Esophagus muscularis mucosa (tissue), 4 donors: ENCODE results near the gene SH3PXD2B. TPM values are rescaled to one million over a fixed set of nuclear protein-coding genes. Genes with fewer than 3 reads are reported as not detected.

Source experiments
- DNase-seq: peaks from one replicate; pipeline ENCODE4 v3.0.0-alpha.2; 2017; ENCODE audit errors: extremely low spot score
- H3K27ac ChIP-seq, 4 donors: fragments of 200-600 bp; sonication (generic); replicated peaks in 1 of 4; 1 replicate in 3 of 4; 2 replicates in 1 of 4; pipeline ENCODE4 v1.5.1; 2016 to 2019; ENCODE audit warnings: mild to moderate bottlenecking in 1 of 4
- H3K27me3 ChIP-seq, 4 donors: fragments of 200-600 bp; sonication (generic); one replicate each; pipeline versions ENCODE4 v1.5.1 to v1.6.0; 2016 to 2019
- H3K36me3 ChIP-seq, 4 donors: fragments of 200-600 bp; sonication (generic); one replicate each; pipeline ENCODE4 v1.5.1; 2016 to 2019
- H3K4me1 ChIP-seq, 4 donors: fragments of 200-600 bp; sonication (generic); one replicate each; pipeline ENCODE4 v1.5.1; 2016 to 2019
- H3K4me3 ChIP-seq, 4 donors: fragments of 200-600 bp; sonication (generic); 1 replicate in 2 of 4; 2 replicates in 2 of 4; pipeline ENCODE4 v1.5.1; 2016 to 2019; ENCODE audit warnings: mild to moderate bottlenecking in 4 of 4, moderate library complexity in 1 of 4
- H3K9me3 ChIP-seq, 4 donors: fragments of 200-600 bp; sonication (generic); 1 replicate in 3 of 4; 2 replicates in 1 of 4; pipeline ENCODE4 v1.5.1; 2016 to 2019
- CTCF ChIP-seq, 3 experiments: fragments of 200-600 bp in 2 of 3; fragments of 450-650 bp in 1 of 3; sonication (generic) in 2 of 3; IDR thresholded peaks; one replicate each; pipeline ENCODE4 v1.5.1; 2017 to 2019; ENCODE audit warnings: antibody characterized with exemption in 3 of 3, mild to moderate bottlenecking in 2 of 3, moderate library complexity in 1 of 3
- EP300 ChIP-seq: sonication (generic); formaldehyde crosslinking; IDR thresholded peaks from one replicate; pipeline ENCODE4 v1.6.1; 2017; ENCODE audit warnings: antibody characterized with exemption
- POLR2A ChIP-seq: fragments of 450-650 bp; IDR thresholded peaks from one replicate; pipeline ENCODE4 v1.6.1; 2017; ENCODE audit warnings: antibody characterized with exemption, moderate library complexity, mild to moderate bottlenecking, low read depth
- POLR2AphosphoS5 ChIP-seq, 2 donors: sonication (generic); formaldehyde crosslinking; IDR thresholded peaks; one replicate each; pipeline ENCODE4 v1.6.1; 2017; ENCODE audit warnings: antibody characterized with exemption in 2 of 2
- WGBS: methylation state at CpG from one replicate; pipeline ENCODE4 v1.1.5; 2018; 5-methylcytosine and 5-hydroxymethylcytosine counted together
- intact Hi-C: fragments of 100-400 bp; cut with DNase I; formaldehyde crosslinking; loops from one replicate; pipeline ENCODE4 v1.15.1; 2023
- total RNA-seq, 4 donors: library from RNA; depleted of rRNA; stranded (reverse); fragments of >200 nt; gene quantifications; one replicate each; pipeline versions ENCODE4 v1.1.0 to v1.2.1, GENCODE V29; 2016

SH3PXD2B gene
- total RNA-seq, 4 donors from 2014 or later: 41.5 to 66.5 (median 49.2) TPM

GRCh38 chr5:172444626-172445365 is 9.5 kb downstream of the SH3PXD2B start:
- DNase-seq: no peak
- no peak for TF ChIP-seq POLR2AphosphoS5 (IDR thresholded peaks at IDR 0.05)
- no peak for TF ChIP-seq POLR2A
- TF ChIP-seq EP300: no peak
- no peak for TF ChIP-seq CTCF (IDR thresholded peaks at IDR 0.05)
- Histone ChIP-seq H3K36me3 (peaks cover 0 to 7% (median 0%) of the 10 kb centered on the region in 4 donors), H3K27ac (peak overlapping the region; percentile 75 to 80 (median 78)), H3K27me3 (no peaks in the 10 kb centered on the region), H3K4me1 (peaks cover 40 to 85% (median 82%) of the 10 kb centered on the region in 4 donors), H3K4me3 (no peak overlapping the region), H3K9me3 (no peaks in the 10 kb centered on the region)
- intact Hi-C loops: no loop called here
- WGBS: 64% methylated on average over 8 of the region's 8 CpGs

DNA sequence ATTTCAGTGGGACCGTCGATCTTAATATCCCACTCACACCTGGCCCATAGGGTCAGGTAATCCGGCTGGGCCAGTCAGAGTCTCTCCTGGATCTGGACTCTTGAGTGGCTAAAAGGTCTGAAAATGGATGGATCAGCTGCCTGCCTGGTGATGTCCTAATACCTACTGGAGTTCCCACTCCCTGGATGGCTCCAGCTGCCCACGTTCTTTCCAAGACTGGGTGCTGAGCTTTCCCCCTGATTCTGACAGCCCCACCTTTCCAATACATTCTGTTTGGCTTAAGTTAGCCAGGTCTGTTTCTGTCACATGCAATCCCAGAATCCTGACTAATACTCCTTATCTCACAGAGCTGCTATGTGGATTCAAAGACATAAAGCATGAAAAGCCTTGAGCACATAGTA is 10.2 kb downstream of the SH3PXD2B start:
- Histone ChIP-seq H3K27me3 (no peaks in the 10 kb centered on the region), H3K4me1 (peaks cover 40 to 82% (median 77%) of the 10 kb centered on the region in 4 donors), H3K36me3 (peaks cover 0 to 10% (median 0%) of the 10 kb centered on the region in 4 donors), H3K4me3 (no peak overlapping the region), H3K27ac (peak overlapping the region; percentile 75 to 80 (median 78)), H3K9me3 (no peaks in the 10 kb centered on the region)
- no peak for TF ChIP-seq EP300
- TF ChIP-seq POLR2AphosphoS5 (IDR thresholded peaks at IDR 0.05): no peak
- no peak for TF ChIP-seq CTCF (IDR thresholded peaks at IDR 0.05)
- 81% methylated on average over 3 of the region's 4 CpGs for WGBS
- no peak for DNase-seq
- intact Hi-C loops: no loop called here

- TF ChIP-seq POLR2AphosphoS5 (IDR thresholded peaks at IDR 0.05): peak; percentile 89 to 97
- no peak for TF ChIP-seq POLR2A
- H3K27me3 ChIP-seq: no peaks in the 10 kb centered on the region
- peaks cover 43 to 79% (median 76%) of the 10 kb centered on the region in 4 donors for H3K4me1 ChIP-seq
- H3K4me3 ChIP-seq: no peak overlapping the region
- peaks cover 0 to 5% (median 0%) of the 10 kb centered on the region in 4 donors for H3K36me3 ChIP-seq
- peak overlapping the region; percentile 75 to 80 (median 78) for H3K27ac ChIP-seq
- WGBS: 16% methylated on average over 10 of the region's 10 CpGs
- peak; percentile 96 for DNase-seq
- no peaks in the 10 kb centered on the region for H3K9me3 ChIP-seq
- intact Hi-C loops: no loop called here
Observed at GRCh38 chr5:172443441-172444109, 10.8 kb downstream of the SH3PXD2B start.

DNA sequence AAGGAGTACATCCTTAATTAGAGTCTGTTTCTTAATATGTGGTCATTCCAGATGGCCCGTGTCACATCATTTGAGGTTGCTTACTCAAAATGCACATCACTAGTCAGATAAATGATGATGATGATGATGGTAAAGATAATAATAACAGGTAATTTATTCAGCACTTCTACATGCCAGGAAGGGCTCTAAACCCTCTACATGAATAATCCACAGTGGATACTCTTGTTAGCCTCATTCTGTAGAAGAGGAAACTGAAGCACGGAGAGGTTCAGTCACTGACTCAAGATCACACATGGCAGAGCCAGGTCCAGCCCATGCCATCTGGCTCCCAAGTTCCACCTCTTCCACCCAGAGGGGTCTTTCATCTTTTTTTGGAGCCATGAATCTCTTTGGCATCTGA is 11.7 kb downstream of the SH3PXD2B start:
- TF ChIP-seq EP300: no peak
- TF ChIP-seq POLR2AphosphoS5 (IDR thresholded peaks at IDR 0.05): no peak
- no peak for TF ChIP-seq POLR2A
- no peak for TF ChIP-seq CTCF (IDR thresholded peaks at IDR 0.05)
- Histone ChIP-seq H3K4me3 (no peak overlapping the region), H3K36me3 (peaks cover 0 to 5% (median 0%) of the 10 kb centered on the region in 4 donors), H3K9me3 (no peaks in the 10 kb centered on the region), H3K4me1 (peaks cover 48 to 79% (median 76%) of the 10 kb centered on the region in 4 donors), H3K27ac (peak overlapping the region; percentile 75 to 80 (median 78)), H3K27me3 (no peaks in the 10 kb centered on the region)
- DNase-seq: no peak
- intact Hi-C loops: no loop called here
- 62% methylated on average over 2 of the region's 2 CpGs for WGBS

DNA sequence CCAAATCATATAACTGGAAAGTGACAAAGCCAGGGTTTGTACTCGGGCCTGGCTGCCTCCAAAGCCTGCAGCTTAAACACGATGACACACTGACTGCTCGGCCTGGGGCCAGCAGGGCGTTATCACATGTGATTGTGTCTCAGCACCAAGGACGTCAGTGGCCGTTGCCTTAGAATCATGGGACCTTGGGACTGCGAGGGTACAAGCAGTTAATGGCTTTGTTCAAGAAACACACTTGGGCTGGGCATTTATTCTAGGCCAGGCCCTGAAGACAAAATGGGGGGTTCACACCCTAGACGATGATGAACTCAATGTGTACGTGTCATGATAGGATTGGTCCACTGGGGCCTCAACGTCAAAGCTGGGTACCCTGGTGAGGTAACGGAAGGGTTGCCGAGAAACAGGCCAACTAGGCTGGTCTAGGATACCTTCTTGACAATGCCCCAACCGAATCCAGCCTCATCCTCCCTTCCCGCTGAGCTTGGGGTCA is 13.0 kb downstream of the SH3PXD2B start:
- H3K9me3 ChIP-seq: no peaks in the 10 kb centered on the region
- TF ChIP-seq CTCF (IDR thresholded peaks at IDR 0.05) (no peak), POLR2AphosphoS5 (IDR thresholded peaks at IDR 0.05) (peak in 1 of 2 donors; percentile 19), EP300 (no peak), POLR2A (no peak)
- 79% methylated on average over 14 of the region's 14 CpGs for WGBS
- intact Hi-C loops: no loop called here
- H3K4me3 ChIP-seq: no peak overlapping the region
- H3K4me1 ChIP-seq: peaks cover 45 to 79% (median 76%) of the 10 kb centered on the region in 4 donors
- H3K27ac ChIP-seq: peak overlapping the region; percentile 2 to 78 (median 50)
- H3K27me3 ChIP-seq: no peaks in the 10 kb centered on the region
- no peak for DNase-seq
- H3K36me3 ChIP-seq: peaks cover 0 to 5% (median 0%) of the 10 kb centered on the region in 4 donors
